22Rv1 (cell line): ENCODE data around the gene IMMP2L.

Experiments
- ZFX ChIP-seq: fragments of 450-650 bp; IDR thresholded peaks from 2 replicates; pipeline ENCODE4 v1.6.1; 2017; ENCODE audit warnings: antibody characterized with exemption, borderline replicate concordance
- TF ChIP-seq, protein P1 (sequence below): fragments of 450-650 bp; IDR thresholded peaks from 2 replicates; pipeline ENCODE4 v1.5.1; 2017; ENCODE audit warnings: mild to moderate bottlenecking

DNA sequence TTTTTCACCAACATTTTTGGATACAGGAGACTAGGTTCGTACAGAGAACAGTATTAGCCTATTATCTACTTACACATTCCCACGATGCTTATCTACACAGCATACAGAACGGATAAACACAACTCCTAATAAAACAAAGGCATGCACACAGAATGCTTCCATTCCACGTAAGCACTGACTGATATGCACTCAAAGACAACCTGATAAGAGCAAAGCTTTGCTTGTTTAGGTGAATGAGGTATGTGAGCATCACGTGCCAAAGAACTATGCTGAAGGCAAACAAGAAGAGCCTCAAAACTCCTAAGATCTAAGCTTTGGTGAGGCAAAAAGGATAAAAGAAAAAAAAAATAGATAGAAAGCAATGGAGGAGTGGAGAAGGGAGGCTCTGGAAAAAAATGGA lies 884.9 kb downstream of the IMMP2L start:
- TF ChIP-seq, protein P1, sequence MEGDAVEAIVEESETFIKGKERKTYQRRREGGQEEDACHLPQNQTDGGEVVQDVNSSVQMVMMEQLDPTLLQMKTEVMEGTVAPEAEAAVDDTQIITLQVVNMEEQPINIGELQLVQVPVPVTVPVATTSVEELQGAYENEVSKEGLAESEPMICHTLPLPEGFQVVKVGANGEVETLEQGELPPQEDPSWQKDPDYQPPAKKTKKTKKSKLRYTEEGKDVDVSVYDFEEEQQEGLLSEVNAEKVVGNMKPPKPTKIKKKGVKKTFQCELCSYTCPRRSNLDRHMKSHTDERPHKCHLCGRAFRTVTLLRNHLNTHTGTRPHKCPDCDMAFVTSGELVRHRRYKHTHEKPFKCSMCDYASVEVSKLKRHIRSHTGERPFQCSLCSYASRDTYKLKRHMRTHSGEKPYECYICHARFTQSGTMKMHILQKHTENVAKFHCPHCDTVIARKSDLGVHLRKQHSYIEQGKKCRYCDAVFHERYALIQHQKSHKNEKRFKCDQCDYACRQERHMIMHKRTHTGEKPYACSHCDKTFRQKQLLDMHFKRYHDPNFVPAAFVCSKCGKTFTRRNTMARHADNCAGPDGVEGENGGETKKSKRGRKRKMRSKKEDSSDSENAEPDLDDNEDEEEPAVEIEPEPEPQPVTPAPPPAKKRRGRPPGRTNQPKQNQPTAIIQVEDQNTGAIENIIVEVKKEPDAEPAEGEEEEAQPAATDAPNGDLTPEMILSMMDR = no peak
- TF ChIP-seq ZFX = no peak
